NCI-H526 treated with DMSO at 0.1 percent for 48 hours (cell line): ENCODE data around the gene RAB7B.

Source experiments
- DNase-seq: peaks from one replicate; lab custom pipeline; 2025; lab: John Stamatoyannopoulos, UW

Gene RAB7B

GRCh38 chr1:205973377-205974232, 29.6 kb downstream of the RAB7B start:
- no peak for DNase-seq

- no peak for DNase-seq
Measured at GRCh38 chr1:205972491-205973168, 30.6 kb downstream of the RAB7B start.

- DNase-seq = no peak
Measured at GRCh38 chr1:205972081-205972480, 31.1 kb downstream of the RAB7B start.

- DNase-seq = no peak
Measured at GRCh38 chr1:205971082-205971481, 32.1 kb downstream of the RAB7B start.

- no peak for DNase-seq
Measured at GRCh38 chr1:205970486-205970885, 32.7 kb downstream of the RAB7B start.

GRCh38 chr1:205969229-205969628, 34.0 kb downstream of the RAB7B start:
- no peak for DNase-seq

- DNase-seq = no peak
Measured at GRCh38 chr1:205967554-205968335, 35.5 kb downstream of the RAB7B start.

- peak; percentile 96 for DNase-seq
Measured at GRCh38 chr1:205965036-205965884, 37.9 kb downstream of the RAB7B start.

GRCh38 chr1:205963352-205964155, 39.6 kb downstream of the RAB7B start:
- no peak for DNase-seq

GRCh38 chr1:205962821-205963221, 40.4 kb downstream of the RAB7B start:
- no peak for DNase-seq

- DNase-seq = no peak
Measured at GRCh38 chr1:205961991-205962820, 41.0 kb downstream of the RAB7B start.

GRCh38 chr1:205961405-205961804, 41.8 kb downstream of the RAB7B start:
- DNase-seq = no peak

GRCh38 chr1:205959789-205960188, 43.4 kb downstream of the RAB7B start:
- DNase-seq = no peak

- no peak for DNase-seq
Measured at GRCh38 chr1:205955499-205955898, 47.7 kb downstream of the RAB7B start.

- no peak for DNase-seq
Measured at GRCh38 chr1:205954819-205955404, 48.3 kb downstream of the RAB7B start.

GRCh38 chr1:205951746-205952145, 51.4 kb downstream of the RAB7B start:
- DNase-seq = no peak

- no peak for DNase-seq
Measured at GRCh38 chr1:205950826-205951549, 52.2 kb downstream of the RAB7B start.

GRCh38 chr1:205950280-205950679, 52.9 kb downstream of the RAB7B start:
- no peak for DNase-seq

- no peak for DNase-seq
Measured at GRCh38 chr1:205949753-205950152, 53.4 kb downstream of the RAB7B start.
